Ascending aorta (tissue), 2 donors: ENCODE data around the gene STAB1. TPM values are rescaled to one million over a fixed set of nuclear protein-coding genes. Genes with fewer than 3 reads are reported as not detected.

Source experiments
- DNase-seq, 2 donors: peaks; one replicate each; pipeline ENCODE4 v3.0.0-alpha.2; 2019; ENCODE audit warnings: low spot score in 2 of 2
- H3K27ac ChIP-seq, 2 donors: fragments of 200-600 bp; sonication (generic); one replicate each; pipeline ENCODE4 v1.5.1; 2016 to 2017; ENCODE audit warnings: mild to moderate bottlenecking in 1 of 2
- H3K27me3 ChIP-seq: fragments of 200-600 bp; sonication (generic); one replicate; pipeline ENCODE4 v1.5.1; 2017
- H3K36me3 ChIP-seq, 2 donors: fragments of 200-600 bp; sonication (generic); one replicate each; pipeline ENCODE4 v1.5.1; 2016
- H3K4me1 ChIP-seq, 2 donors: fragments of 200-600 bp; sonication (generic); one replicate each; pipeline ENCODE4 v1.5.1; 2016 to 2017; ENCODE audit warnings: mild to moderate bottlenecking in 1 of 2
- H3K4me3 ChIP-seq, 2 donors: fragments of 200-600 bp; sonication (generic); one replicate each; pipeline ENCODE4 v1.5.1; 2016 to 2017; ENCODE audit warnings: mild to moderate bottlenecking in 1 of 2
- H3K9me3 ChIP-seq, 2 donors: fragments of 200-600 bp; sonication (generic); one replicate each; pipeline ENCODE4 v1.5.1; 2016
- CTCF ChIP-seq, 3 experiments: fragments of 200-600 bp in 2 of 3; fragments of 450-650 bp in 1 of 3; sonication (generic) in 2 of 3; IDR thresholded peaks; one replicate each; pipeline ENCODE4 v1.5.1; 2016 to 2019; ENCODE audit warnings: antibody characterized with exemption in 3 of 3, mild to moderate bottlenecking in 1 of 3, moderate library complexity in 1 of 3
- intact Hi-C: fragments of 100-400 bp; cut with DNase I; formaldehyde crosslinking; loops from one replicate; pipeline ENCODE4 v1.15.1; 2023
- total RNA-seq: library from RNA; depleted of rRNA; stranded (reverse); fragments of >200 nt; gene quantifications from one replicate; pipeline ENCODE4 v1.1.0, GENCODE V29; 2016

The STAB1 gene
- total RNA-seq, 1 donor from 2014 or later = 363 TPM

GRCh38 chr3:52572221-52572620 lies 77.1 kb downstream of the STAB1 start:
- intact Hi-C loops = no loop called here
- Histone ChIP-seq H3K4me3 (no peak overlapping the region), H3K9me3 (no peaks in the 10 kb centered on the region), H3K27ac (no peak overlapping the region), H3K36me3 (peaks cover 33 to 42% of the 10 kb centered on the region in 2 donors), H3K27me3 (no peaks in the 10 kb centered on the region), H3K4me1 (no peaks in the 10 kb centered on the region)
- TF ChIP-seq CTCF (IDR thresholded peaks at IDR 0.05) = no peak
- no peak for DNase-seq

Other genes starting within 250 kb of the STAB1 start
- gene PPM1M, start 249.6 kb upstream of the STAB1 start, total RNA-seq = 20.3 TPM
- gene WDR82, start 216.7 kb upstream of the STAB1 start, total RNA-seq = 42.0 TPM
- gene GLYCTK, start 207.5 kb upstream of the STAB1 start, total RNA-seq = 15.5 TPM
- 7.6 TPM for gene DNAH1, start 179.0 kb upstream of the STAB1 start, total RNA-seq
- 90.7 TPM for gene BAP1, start 85.3 kb upstream of the STAB1 start, total RNA-seq
- not detected for gene PHF7, start 84.7 kb upstream of the STAB1 start, total RNA-seq
- 163 TPM for gene SEMA3G, start 50.2 kb upstream of the STAB1 start, total RNA-seq
- gene TNNC1, start 41.3 kb upstream of the STAB1 start, total RNA-seq = 68.6 TPM
- 58.3 TPM for gene NISCH, start 39.7 kb upstream of the STAB1 start, total RNA-seq
- gene NT5DC2, start 38.5 kb downstream of the STAB1 start, total RNA-seq = 95.5 TPM
- gene UQCC5, start 41.3 kb downstream of the STAB1 start, total RNA-seq = not detected
- gene PBRM1, start 190.6 kb downstream of the STAB1 start, total RNA-seq = 36.7 TPM
- 50.4 TPM for gene GNL3, start 190.7 kb downstream of the STAB1 start, total RNA-seq
- 38.3 TPM for gene GLT8D1, start 210.5 kb downstream of the STAB1 start, total RNA-seq
- 170 TPM for gene SPCS1, start 210.8 kb downstream of the STAB1 start, total RNA-seq